8988T (cell line): ENCODE measurements around the gene INPP1.

Experiments
- DNase-seq: peaks from one replicate; pipeline ENCODE4 v3.0.0; 2011

INPP1 gene

DNA sequence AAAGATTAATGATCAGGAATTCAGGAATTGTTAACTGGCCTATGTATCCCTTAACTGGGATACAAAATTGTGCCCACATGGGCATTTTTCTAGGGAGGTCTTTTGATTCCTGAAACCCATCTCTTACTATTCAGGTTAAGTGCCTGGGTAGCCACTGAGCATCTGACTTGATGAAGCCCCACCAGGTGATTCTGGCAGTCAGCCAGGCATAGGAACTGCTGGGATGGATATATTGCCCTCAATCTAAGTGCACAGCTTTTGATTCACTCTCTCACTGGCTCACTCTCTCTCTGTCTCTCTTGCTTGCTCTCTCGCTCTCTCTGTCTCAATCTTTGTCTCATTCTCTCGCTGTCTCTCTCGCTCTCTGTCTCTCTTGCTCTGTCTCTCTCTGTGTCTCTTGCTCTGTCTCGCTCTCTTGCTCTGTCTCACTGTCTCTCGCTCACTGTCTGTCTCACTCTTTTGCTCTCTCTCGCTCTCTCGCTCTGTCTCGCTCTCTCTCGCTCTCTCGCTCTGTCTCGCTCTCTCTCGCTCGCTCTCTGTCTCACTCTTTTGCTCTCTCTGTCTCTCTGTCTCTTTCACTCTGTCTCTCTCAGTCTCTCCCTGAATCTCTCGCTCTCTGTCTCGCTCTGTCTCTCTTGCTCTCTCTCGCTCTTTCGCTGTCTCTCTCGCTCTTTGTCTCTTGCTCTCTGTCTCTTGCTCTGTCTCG, 22.3 kb downstream of the INPP1 start:
- no peak for DNase-seq

DNA sequence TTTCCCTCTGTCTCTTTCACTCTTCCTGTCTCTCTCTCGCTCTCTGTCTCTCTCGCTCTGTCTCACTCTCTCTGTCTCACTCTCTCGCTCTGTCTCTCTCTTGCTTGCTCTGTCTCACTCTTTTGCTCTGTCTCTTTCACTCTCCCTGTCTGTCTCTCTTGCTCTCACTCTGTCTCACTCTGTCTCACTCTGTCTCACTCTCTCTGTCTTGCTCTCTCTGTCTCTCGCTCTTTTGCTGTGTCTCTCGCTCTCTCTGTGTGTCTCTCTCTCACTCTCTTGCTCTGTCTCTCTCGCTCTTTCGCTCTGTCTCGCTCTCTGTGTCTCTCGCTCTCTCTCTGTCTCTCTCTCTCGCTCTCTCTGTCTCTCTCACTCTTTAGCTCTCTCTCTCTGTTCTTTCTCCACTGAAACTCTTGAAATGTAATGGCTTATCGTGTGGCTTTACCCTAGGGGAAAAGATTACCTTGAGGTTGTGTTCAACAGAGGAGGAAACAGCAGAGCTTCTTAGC, 22.9 kb downstream of the INPP1 start:
- DNase-seq = no peak

GRCh38 chr2:190367091-190367490, 23.7 kb downstream of the INPP1 start:
- no peak for DNase-seq

DNA sequence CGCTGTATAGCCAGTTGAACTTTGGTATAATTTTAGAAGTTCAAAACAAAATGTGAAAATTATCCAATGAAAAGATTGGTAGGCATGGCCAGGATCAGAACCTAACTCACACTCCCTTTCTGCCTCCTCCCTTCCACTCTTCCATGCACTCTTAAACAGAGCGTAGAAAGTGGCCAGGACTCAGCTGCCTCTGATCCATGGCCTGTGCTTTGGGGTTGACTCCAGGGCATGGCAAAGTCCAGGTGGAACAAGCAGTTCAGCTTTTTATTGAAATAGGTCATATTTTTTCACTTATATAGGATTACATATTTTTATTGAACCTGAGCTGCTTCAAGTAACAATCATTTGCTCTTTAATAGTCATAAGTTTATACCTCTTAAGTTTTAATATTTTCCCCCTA, 26.2 kb downstream of the INPP1 start:
- DNase-seq = no peak

- no peak for DNase-seq
Measured at GRCh38 chr2:190376083-190376482, 32.7 kb downstream of the INPP1 start.

GRCh38 chr2:190376591-190377245, 33.3 kb downstream of the INPP1 start:
- no peak for DNase-seq

DNA sequence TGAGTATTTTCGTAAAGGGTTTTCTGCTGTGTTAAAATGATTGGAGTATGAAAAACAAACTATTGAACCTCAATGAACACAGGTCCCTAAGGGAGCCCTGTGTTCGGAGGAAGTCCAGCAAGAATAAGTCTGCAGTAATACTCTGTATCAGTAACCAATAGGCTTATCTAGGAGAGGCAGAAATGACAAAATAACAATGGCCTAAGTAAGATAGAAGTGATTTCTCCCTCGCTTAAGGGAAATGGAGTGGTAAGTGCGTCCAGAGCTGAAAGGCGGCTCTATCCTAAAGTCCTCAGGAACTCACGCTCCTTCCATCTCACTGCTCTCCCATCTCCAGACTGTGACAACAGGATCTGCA, 35.5 kb downstream of the INPP1 start:
- no peak for DNase-seq

- no peak for DNase-seq
Measured at GRCh38 chr2:190379249-190379964, 36.0 kb downstream of the INPP1 start.

DNA sequence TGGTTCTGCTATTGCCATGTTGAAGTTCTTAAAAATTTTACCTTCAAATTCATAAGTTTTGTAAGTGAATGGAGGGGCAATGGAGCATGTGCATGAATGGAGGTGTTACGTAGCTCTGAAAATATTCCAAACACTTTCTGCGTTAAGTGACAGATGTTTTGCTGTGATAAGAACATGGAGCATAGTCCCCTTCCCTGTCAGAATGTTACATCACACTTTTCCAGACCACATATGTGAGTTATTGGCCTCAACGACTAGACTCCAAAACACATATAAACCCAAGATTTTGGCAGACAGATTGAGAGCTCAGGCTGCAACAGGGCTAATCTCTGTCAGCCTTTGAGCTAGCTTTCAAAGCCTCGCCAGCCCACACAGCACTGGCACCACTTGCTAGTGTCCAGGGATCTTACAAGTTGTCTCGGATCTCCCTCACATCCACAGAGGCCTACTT, 37.6 kb downstream of the INPP1 start:
- no peak for DNase-seq

DNA sequence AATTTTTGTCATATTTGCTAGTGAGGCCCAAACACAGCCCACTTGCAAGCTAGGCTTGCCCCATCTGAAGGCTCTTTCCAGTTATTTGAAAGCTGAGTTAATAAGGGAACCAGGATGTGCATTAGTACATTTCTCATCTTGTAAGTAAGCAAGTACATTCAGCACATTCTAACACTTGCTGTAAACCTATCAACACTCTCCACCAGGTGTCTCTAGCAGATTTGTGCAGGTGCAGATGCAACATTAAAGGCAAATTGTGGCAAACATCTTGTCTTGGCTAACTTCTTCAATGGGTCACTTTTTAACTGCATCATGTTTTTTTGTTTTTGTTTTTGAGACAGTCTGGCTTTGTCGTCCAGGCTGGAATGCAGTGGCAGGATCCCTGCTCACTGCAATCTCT, 39.5 kb downstream of the INPP1 start:
- DNase-seq = peak; percentile 34

DNA sequence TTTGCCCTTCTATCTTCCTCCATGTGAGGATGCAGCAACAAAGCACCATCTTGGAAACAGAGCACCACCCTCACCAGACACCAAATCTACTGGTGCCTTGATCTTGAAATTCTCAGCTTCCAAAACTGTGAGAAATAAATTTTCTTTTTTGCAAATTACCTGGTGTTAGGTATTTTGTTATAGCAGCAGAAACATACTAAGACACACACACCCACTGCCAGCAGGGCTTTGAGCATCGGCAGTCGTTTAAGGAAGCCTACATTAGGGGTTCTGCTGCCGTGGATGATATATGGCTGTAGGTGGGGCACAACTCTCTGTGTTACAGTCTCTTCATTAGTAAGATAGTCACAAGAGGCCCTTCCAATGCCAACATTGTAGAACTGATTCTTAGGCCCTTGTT, 44.0 kb downstream of the INPP1 start:
- DNase-seq = no peak

- no peak for DNase-seq
Measured at GRCh38 chr2:190396271-190396670, 52.9 kb downstream of the INPP1 start.

DNA sequence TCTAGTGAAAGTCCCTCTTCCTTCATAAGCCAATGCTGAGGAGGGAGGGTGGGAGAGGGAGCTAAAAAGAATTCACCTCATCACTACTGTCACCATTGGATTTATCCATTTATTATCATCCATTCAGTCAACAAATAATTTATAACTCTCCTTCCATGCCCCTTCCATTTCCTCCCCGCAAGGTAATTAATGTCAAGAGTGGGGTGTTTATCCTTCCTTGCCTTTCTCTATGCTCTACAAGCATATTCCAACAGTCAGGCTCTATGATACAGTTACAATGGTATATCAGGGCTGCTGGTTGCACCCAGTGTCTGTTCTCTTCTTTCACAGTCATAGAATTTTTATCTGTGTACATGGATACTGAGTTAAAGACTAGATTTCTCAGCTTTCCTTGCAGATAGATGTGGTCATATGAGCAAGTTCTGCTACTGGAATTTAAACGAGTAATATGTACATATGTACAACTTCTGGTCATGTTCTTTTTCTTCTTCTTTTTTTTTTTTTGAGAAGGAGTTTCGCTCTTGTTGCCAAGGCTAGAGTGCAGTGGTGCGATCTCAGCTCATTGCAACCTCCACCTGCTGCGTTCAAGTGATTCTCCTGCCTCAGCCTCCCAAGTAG, 59.7 kb downstream of the INPP1 start:
- no peak for DNase-seq

DNA sequence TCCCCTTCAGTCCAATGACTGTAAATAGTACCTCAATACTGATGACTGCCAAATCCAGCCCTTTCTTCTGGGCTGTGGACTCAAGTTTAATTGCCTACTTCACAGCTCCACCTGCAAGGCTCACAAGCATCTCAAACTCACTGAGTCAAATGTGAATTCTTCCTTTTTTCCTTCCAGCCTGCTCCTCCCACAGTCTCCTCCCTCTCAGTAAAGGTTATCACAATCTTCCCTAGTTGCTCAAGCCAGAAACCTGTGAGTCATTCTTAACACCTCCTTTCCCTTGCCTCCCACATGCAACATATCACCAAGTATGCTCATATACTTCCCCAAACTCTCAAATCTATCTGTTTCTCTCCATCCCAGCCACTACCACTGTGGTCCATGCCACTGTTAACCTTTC, 61.1 kb downstream of the INPP1 start:
- DNase-seq = no peak

- DNase-seq = no peak
Measured at GRCh38 chr2:190405070-190405469, 61.7 kb downstream of the INPP1 start.

- DNase-seq = no peak
Measured at GRCh38 chr2:190405995-190406394, 62.6 kb downstream of the INPP1 start.

DNA sequence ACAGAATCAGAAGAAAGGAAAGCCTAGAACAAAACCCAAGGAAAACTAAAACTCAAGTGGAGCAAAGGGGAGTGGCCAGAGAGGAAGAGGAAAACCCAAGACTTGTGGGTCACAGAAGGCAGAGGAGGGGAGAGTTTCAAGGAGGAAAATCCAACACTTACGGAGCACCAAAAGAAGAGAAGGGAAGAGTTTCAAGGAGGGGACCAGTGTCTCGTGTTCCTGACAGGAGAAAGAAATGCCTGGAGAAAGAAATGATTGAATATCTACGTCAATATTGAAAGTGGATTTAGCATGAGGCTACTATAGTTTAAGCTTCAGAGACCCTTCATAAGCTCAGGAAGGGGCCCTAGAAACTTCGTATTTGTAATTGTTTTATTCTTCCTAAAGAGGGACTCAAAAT, 63.4 kb downstream of the INPP1 start:
- no peak for DNase-seq

- no peak for DNase-seq
Measured at GRCh38 chr2:190407246-190407661, 63.9 kb downstream of the INPP1 start.

DNA sequence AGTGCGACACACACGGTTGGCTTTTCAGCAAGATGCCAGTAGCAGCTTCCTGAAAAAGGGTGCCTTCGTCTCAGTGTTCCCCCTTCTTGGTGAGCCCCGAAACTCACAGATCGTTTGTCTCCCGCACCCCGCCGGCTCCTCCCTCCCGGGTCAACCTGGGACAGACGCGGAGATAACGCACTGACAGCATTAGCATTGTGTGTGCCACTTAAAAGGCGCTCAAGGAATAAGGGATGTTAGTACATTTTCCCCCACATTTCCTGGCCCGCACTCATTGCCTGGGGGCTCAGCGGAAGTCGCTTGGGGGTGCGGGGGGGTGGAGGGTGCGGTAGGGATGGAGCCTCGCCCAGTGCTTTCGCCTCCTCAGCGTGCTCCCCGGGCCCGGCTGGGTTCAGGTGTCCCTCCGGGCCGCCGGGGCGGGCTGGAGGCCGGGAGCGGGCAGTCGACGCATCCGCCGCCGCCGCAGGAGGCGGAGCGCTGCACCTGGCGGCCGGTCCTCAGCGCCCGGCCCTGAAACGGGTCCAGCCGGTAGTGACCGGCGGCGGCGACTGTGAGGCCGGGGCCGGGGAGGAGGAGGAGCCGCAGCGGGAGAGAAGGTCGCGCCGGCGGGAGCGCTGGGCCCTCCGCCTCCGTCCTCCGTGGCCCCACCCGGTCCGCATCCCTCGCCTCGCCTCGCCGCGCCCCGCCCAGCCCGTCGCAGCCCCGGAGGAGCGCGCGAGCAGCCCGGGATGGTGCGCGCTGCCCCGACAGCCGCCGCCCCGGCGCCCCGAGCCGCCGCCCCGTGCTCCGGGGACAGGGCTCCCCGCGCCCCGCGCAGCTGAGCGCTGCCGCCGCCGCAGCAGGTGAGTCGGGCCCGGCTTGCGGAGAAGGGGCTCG, 64.5 kb downstream of the INPP1 start, which contains the start of gene MFSD6:
Gene MFSD6 (plus strand): TSS at position 694 of the 876 bp plus-strand sequence. CDS start 27,675 bp downstream, outside the sequence.
- peak; percentile 48 for DNase-seq

DNA sequence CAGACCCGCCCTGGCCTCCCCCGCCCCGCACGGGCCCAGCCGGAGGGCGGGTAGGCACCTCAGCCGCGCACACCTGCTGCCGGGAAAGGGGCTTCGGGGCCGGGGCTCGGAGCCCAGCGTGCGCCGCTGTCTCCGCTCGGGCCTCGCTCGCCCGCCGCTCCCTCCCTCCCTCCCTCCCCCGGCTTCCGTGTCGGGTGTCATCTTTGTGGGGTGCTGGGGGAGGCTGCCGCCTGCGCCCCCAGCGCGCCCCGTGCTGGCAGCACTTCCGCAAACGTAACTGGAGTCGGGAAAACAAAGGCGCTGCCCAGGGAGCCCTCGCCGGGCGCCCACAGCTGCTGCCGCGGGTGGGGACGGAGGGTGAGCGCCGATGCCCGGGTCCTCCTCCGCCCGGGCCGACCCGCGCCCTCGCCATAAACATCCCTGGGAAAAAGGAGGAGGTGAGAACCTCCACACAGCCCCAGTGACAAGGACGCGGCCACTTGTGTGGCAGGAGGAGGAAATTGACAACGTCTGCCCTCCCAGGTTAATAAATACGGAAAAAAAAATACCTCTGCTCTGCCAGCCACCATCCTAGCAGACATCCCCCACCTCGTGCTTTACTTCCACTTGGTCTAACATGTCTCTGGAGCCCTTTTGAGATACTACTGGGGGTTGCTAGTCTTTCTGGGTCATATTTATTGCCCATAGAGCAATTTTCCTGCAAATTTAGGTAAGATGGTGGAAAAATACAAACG, 65.3 kb downstream of the INPP1 start:
- peak; percentile 29 for DNase-seq

- no peak for DNase-seq
Measured at GRCh38 chr2:190409616-190410015, 66.2 kb downstream of the INPP1 start.

DNA sequence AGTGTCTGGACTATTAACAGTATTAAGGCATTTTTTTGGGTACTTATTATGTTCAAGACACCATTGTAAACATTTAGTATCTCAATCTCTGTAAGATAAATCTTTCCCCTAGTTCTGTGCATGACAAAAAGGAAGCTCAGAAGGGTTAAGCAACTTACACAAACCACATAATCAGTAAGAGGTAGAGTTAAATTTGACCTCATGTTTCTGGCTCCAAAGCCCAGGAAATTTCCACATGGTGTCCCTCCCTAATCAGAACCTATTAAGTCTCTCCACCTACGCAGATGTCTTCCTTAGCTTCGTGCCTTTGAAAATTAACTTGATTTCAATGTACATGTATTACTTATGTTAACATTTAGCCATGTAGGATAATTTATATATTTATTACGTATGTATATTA, 66.8 kb downstream of the INPP1 start:
- DNase-seq = no peak
